T-cell (primary cell): ENCODE results near the gene MVK. TPM values are rescaled to one million over a fixed set of nuclear protein-coding genes. Genes with fewer than 3 reads are reported as not detected.

ENCODE experiments used
- ATAC-seq, 4 experiments: fragments of 200-7000 bp in 3 of 4; fragments of 150-1000 bp in 1 of 4; cut with Tn5 transposase; replicated peaks in 1 of 4; 1 replicate in 3 of 4; 2 replicates in 1 of 4; pipeline ENCODE4 v1.10.0; 2021; ENCODE audit warnings: moderate library complexity in 3 of 4, mild to moderate bottlenecking in 2 of 4, moderate number of reproducible peaks in 1 of 4
- CTCF ChIA-PET, 2 donors: fragments of 300-600 bp; sonication (Branson Sonifier 250); formaldehyde crosslinking; loops; one replicate each; lab custom pipeline; 2022; ENCODE audit warnings: antibody characterized with exemption in 2 of 2; lab: Charles Lee
- POLR2A ChIA-PET, 2 donors: fragments of 300-600 bp; sonication (Branson Sonifier 250); formaldehyde crosslinking; loops; one replicate each; lab custom pipeline; 2022; ENCODE audit warnings: antibody characterized with exemption in 2 of 2; lab: Charles Lee
- DNase-seq, 35 experiments: peaks; one replicate each; pipeline versions ENCODE4 v3.0.0 to v3.0.0-alpha.2; 2013 to 2023
- H3K27ac ChIP-seq: one replicate; pipeline ENCODE4 v1.5.1; 2013; ENCODE audit warnings: low read length
- H3K27me3 ChIP-seq, 2 experiments: replicated peaks in 1 of 2; 1 replicate in 1 of 2; 2 replicates in 1 of 2; pipeline versions ENCODE4 v1.6.1 to v1.7.0; 2013; ENCODE audit warnings: low read length in 1 of 2, mixed read lengths in 1 of 2; ENCODE audit not compliant: control insufficient read depth in 2 of 2, insufficient read depth in 2 of 2; ENCODE audit errors: extremely low read depth in 1 of 2
- H3K36me3 ChIP-seq, 2 donors: 1 replicate in 1 of 2; 2 replicates in 1 of 2; pipeline versions ENCODE4 v1.6.1 to v1.7.0; 2013; ENCODE audit warnings: low read length in 1 of 2; ENCODE audit not compliant: control insufficient read depth in 2 of 2, insufficient read depth in 1 of 2; ENCODE audit errors: extremely low read depth in 1 of 2
- H3K4me1 ChIP-seq, 2 experiments: 1 replicate in 1 of 2; 2 replicates in 1 of 2; pipeline versions ENCODE4 v1.6.1 to v1.7.0; 2013; ENCODE audit warnings: low read length in 2 of 2, mixed read lengths in 1 of 2; ENCODE audit not compliant: insufficient read depth in 2 of 2, control insufficient read depth in 1 of 2; ENCODE audit errors: extremely low read depth in 1 of 2
- H3K4me3 ChIP-seq, 2 donors: 1 replicate in 1 of 2; 2 replicates in 1 of 2; pipeline versions ENCODE4 v1.5.1 to v1.7.0; 2013; ENCODE audit warnings: mild to moderate bottlenecking in 2 of 2, low read length in 1 of 2, moderate library complexity in 1 of 2; ENCODE audit not compliant: control insufficient read depth in 1 of 2; ENCODE audit errors: extremely low read depth in 1 of 2
- H3K9me3 ChIP-seq: 2 replicates; pipeline ENCODE4 v1.7.0; 2013
- H3K27ac Mint-ChIP-seq, 2 donors: one replicate each; pipeline ENCODE4 v1.8.0; 2020 to 2021; ENCODE audit warnings: mild to moderate bottlenecking in 2 of 2, mixed read lengths in 2 of 2
- H3K27me3 Mint-ChIP-seq, 2 donors: one replicate each; pipeline ENCODE4 v1.8.0; 2021 to 2022; ENCODE audit warnings: mixed read lengths in 2 of 2
- H3K36me3 Mint-ChIP-seq: one replicate; pipeline ENCODE4 v1.8.0; 2021; ENCODE audit warnings: mixed read lengths
- H3K4me1 Mint-ChIP-seq, 3 donors: one replicate each; pipeline ENCODE4 v1.8.0; 2020 to 2022; ENCODE audit warnings: mixed read lengths in 3 of 3, mild to moderate bottlenecking in 1 of 3
- H3K4me3 Mint-ChIP-seq, 3 donors: one replicate each; pipeline ENCODE4 v1.8.0; 2020 to 2022; ENCODE audit warnings: mild to moderate bottlenecking in 3 of 3, mixed read lengths in 3 of 3, moderate library complexity in 3 of 3
- H3K9me3 Mint-ChIP-seq, 3 donors: one replicate each; pipeline ENCODE4 v1.8.0; 2020 to 2022; ENCODE audit warnings: mixed read lengths in 3 of 3
- WGBS: methylation state at CpG from one replicate; pipeline ENCODE4 v1.1.5; 2013; ENCODE audit warnings: missing lambda C conversion rate; ENCODE audit not compliant: insufficient coverage; 5-methylcytosine and 5-hydroxymethylcytosine counted together
- total RNA-seq, 35 experiments: library from RNA in 6 of 35; stranded (reverse) in 6 of 35; fragments of 120-200 nt in 1 of 35; gene quantifications; one replicate each; pipeline versions ENCODE4 v1.2.1 to v1.2.4 and lab custom pipeline; 2013 to 2026

The MVK gene
- total RNA-seq, 5 donors from 2014 or later (not counting 1 experiment from before 2014, with no cell fraction given): 10.9 to 14.9 (median 12.8) TPM

GRCh38 chr12:109589240-109589590 is 15.6 kb downstream of the MVK start:
- ChIA-PET POLR2A (no interaction called here), CTCF (no interaction called here)
- no peaks in the 10 kb centered on the region for H3K9me3 Mint-ChIP-seq
- ATAC-seq (no peak), DNase-seq (no peak)
- peaks cover 22% of the 10 kb centered on the region for H3K36me3 Mint-ChIP-seq
- no peak overlapping the region for H3K27ac Mint-ChIP-seq
- H3K27me3 Mint-ChIP-seq: no peaks in the 10 kb centered on the region
- Histone ChIP-seq H3K9me3 (no peaks in the 10 kb centered on the region), H3K27ac (no peak overlapping the region), H3K36me3 (peaks cover 21 to 31% of the 10 kb centered on the region in 2 donors), H3K4me1 (no peaks in the 10 kb centered on the region), H3K27me3 (no peaks in the 10 kb centered on the region), H3K4me3 (no peak overlapping the region)
- peaks cover under 1 to 7% (median 2%) of the 10 kb centered on the region in 3 donors for H3K4me1 Mint-ChIP-seq
- WGBS: no CpG with 5 or more reads among the region's 7 CpGs
- no peak overlapping the region for H3K4me3 Mint-ChIP-seq

- no peaks in the 10 kb centered on the region for H3K27me3 ChIP-seq
- no peak for ATAC-seq
- CTCF ChIA-PET: no interaction called here
- Mint-ChIP-seq H3K36me3 (peaks cover 24% of the 10 kb centered on the region), H3K4me1 (peaks cover 6 to 12% (median 8%) of the 10 kb centered on the region in 3 donors), H3K9me3 (no peaks in the 10 kb centered on the region), H3K4me3 (no peak overlapping the region), H3K27ac (no peak overlapping the region), H3K27me3 (no peaks in the 10 kb centered on the region)
- peaks cover 21 to 28% of the 10 kb centered on the region in 2 donors for H3K36me3 ChIP-seq
- no peak overlapping the region for H3K27ac ChIP-seq
- no peaks in the 10 kb centered on the region for H3K9me3 ChIP-seq
- H3K4me1 ChIP-seq: peaks cover 0 to 3% of the 10 kb centered on the region in 2 experiments
- no peak for DNase-seq
- POLR2A ChIA-PET: no interaction called here
- no peak overlapping the region for H3K4me3 ChIP-seq
- WGBS: 94% methylated on average over 14 of the region's 16 CpGs
These were observed 16.2 kb downstream of the MVK start for GRCh38 chr12:109589691-109590245.

- H3K36me3 ChIP-seq: peaks cover 21 to 25% of the 10 kb centered on the region in 2 donors
- no peaks in the 10 kb centered on the region for H3K27me3 Mint-ChIP-seq
- H3K27ac ChIP-seq: no peak overlapping the region
- ATAC-seq (no peak), DNase-seq (no peak)
- CTCF ChIA-PET: no interaction called here
- peaks cover 0 to 11% of the 10 kb centered on the region in 2 experiments for H3K4me1 ChIP-seq
- H3K27ac Mint-ChIP-seq: no peak overlapping the region
- no peaks in the 10 kb centered on the region for H3K9me3 Mint-ChIP-seq
- peaks cover 19% of the 10 kb centered on the region for H3K36me3 Mint-ChIP-seq
- POLR2A ChIA-PET: no interaction called here
- no peak overlapping the region for H3K4me3 Mint-ChIP-seq
- peaks cover 14 to 20% (median 16%) of the 10 kb centered on the region in 3 donors for H3K4me1 Mint-ChIP-seq
- no peaks in the 10 kb centered on the region for H3K9me3 ChIP-seq
- WGBS: 97% methylated on average over 8 of the region's 8 CpGs
- no peak overlapping the region for H3K4me3 ChIP-seq
- H3K27me3 ChIP-seq: no peaks in the 10 kb centered on the region
These were observed 17.0 kb downstream of the MVK start for GRCh38 chr12:109590566-109590965.

- Histone ChIP-seq H3K9me3 (no peaks in the 10 kb centered on the region), H3K27ac (no peak overlapping the region), H3K4me1 (peaks cover 0 to 14% of the 10 kb centered on the region in 2 experiments), H3K36me3 (peaks cover 21 to 25% of the 10 kb centered on the region in 2 donors), H3K27me3 (no peaks in the 10 kb centered on the region), H3K4me3 (no peak overlapping the region)
- DNase-seq (no peak), ATAC-seq (no peak)
- ChIA-PET CTCF (no interaction called here), POLR2A (no interaction called here)
- H3K4me3 Mint-ChIP-seq: no peak overlapping the region
- H3K4me1 Mint-ChIP-seq: peaks cover 18 to 25% (median 20%) of the 10 kb centered on the region in 3 donors
- peaks cover 18% of the 10 kb centered on the region for H3K36me3 Mint-ChIP-seq
- H3K9me3 Mint-ChIP-seq: no peaks in the 10 kb centered on the region
- no peaks in the 10 kb centered on the region for H3K27me3 Mint-ChIP-seq
- WGBS: 86% methylated on average over 10 of the region's 10 CpGs
- H3K27ac Mint-ChIP-seq: no peak overlapping the region
These were observed 17.4 kb downstream of the MVK start for GRCh38 chr12:109591041-109591440.

GRCh38 chr12:109592195-109592904 is 18.8 kb downstream of the MVK start:
- H3K4me3 Mint-ChIP-seq: no peak overlapping the region
- POLR2A ChIA-PET: no interaction called here

GRCh38 chr12:109592905-109593272 is 19.3 kb downstream of the MVK start:
- H3K4me1 Mint-ChIP-seq: peaks cover 26 to 33% (median 27%) of the 10 kb centered on the region in 3 donors
- no peak for ATAC-seq
- H3K9me3 ChIP-seq: no peaks in the 10 kb centered on the region
- ChIA-PET POLR2A (no interaction called here), CTCF (interaction anchor here in 1 of 2 donors (0.7 kb wide), 1 partner anchor 1399 kb away, joined by 5 read pairs; no protein-coding TSS in a partner anchor)
- H3K27ac ChIP-seq: no peak overlapping the region
- no peak overlapping the region for H3K27ac Mint-ChIP-seq
- peaks cover 19 to 20% of the 10 kb centered on the region in 2 donors for H3K36me3 ChIP-seq
- H3K9me3 Mint-ChIP-seq: no peaks in the 10 kb centered on the region
- no peaks in the 10 kb centered on the region for H3K27me3 Mint-ChIP-seq
- no peaks in the 10 kb centered on the region for H3K27me3 ChIP-seq
- WGBS: 93% methylated on average over 4 of the region's 9 CpGs
- H3K4me1 ChIP-seq: peaks cover 0 to 21% of the 10 kb centered on the region in 2 experiments
- H3K4me3 Mint-ChIP-seq: no peak overlapping the region
- no peak for DNase-seq
- peaks cover 17% of the 10 kb centered on the region for H3K36me3 Mint-ChIP-seq
- H3K4me3 ChIP-seq: no peak overlapping the region

More at GRCh38 chr12:109592195-109592904, 18.8 kb downstream of the MVK start:
- ATAC-seq: no peak
- H3K27me3 Mint-ChIP-seq: no peaks in the 10 kb centered on the region
- H3K4me1 ChIP-seq: peaks cover 0 to 16% of the 10 kb centered on the region in 2 experiments
- DNase-seq: no peak
- H3K4me1 Mint-ChIP-seq: peaks cover 22 to 29% (median 23%) of the 10 kb centered on the region in 3 donors
- CTCF ChIA-PET: interaction anchor here in 1 of 2 donors (1.2 kb wide), 1 partner anchor 8 kb away, joined by 3 read pairs; no protein-coding TSS in a partner anchor
- no peak overlapping the region for H3K4me3 ChIP-seq
- peaks cover 20 to 24% of the 10 kb centered on the region in 2 donors for H3K36me3 ChIP-seq
- H3K27me3 ChIP-seq: no peaks in the 10 kb centered on the region
- H3K9me3 Mint-ChIP-seq: no peaks in the 10 kb centered on the region
- peaks cover 17% of the 10 kb centered on the region for H3K36me3 Mint-ChIP-seq
- 94% methylated on average over 14 of the region's 19 CpGs for WGBS
- no peaks in the 10 kb centered on the region for H3K9me3 ChIP-seq
- H3K27ac ChIP-seq: no peak overlapping the region
- no peak overlapping the region for H3K27ac Mint-ChIP-seq
